Body of pancreas (tissue), 4 donors: Measurements from ENCODE around the gene MFSD6. TPM values are rescaled to one million over a fixed set of nuclear protein-coding genes. Genes with fewer than 3 reads are reported as not detected.

Source experiments
- ATAC-seq: fragments of 150-250 bp; one replicate; pipeline ENCODE4 v1.9.1; 2016
- DNase-seq, 4 donors: peaks; one replicate each; pipeline ENCODE4 v3.0.0-alpha.2; 2019
- H3K27ac ChIP-seq, 4 donors: fragments of 200-600 bp; sonication (generic); 1 replicate in 3 of 4; 2 replicates in 1 of 4; pipeline versions ENCODE4 v1.5.1 to v1.6.1; 2016 to 2019; ENCODE audit warnings: mild to moderate bottlenecking in 1 of 4, mixed read lengths in 1 of 4, moderate library complexity in 1 of 4
- H3K27me3 ChIP-seq, 2 donors: fragments of 200-600 bp; sonication (generic); one replicate each; pipeline ENCODE4 v1.6.0; 2016; ENCODE audit warnings: mild to moderate bottlenecking in 1 of 2
- H3K36me3 ChIP-seq, 2 donors: fragments of 200-600 bp; sonication (generic); replicated peaks in 1 of 2; 2 replicates each; pipeline ENCODE4 v1.5.1; 2016; ENCODE audit warnings: low read depth in 2 of 2; ENCODE audit not compliant: insufficient read depth in 1 of 2
- H3K4me1 ChIP-seq: fragments of 200-600 bp; sonication (generic); one replicate; pipeline ENCODE4 v1.6.0; 2016
- H3K4me3 ChIP-seq, 2 donors: fragments of 200-600 bp; sonication (generic); 1 replicate in 1 of 2; 2 replicates in 1 of 2; pipeline ENCODE4 v1.5.1; 2016 to 2019
- H3K9me3 ChIP-seq, 3 donors: fragments of 200-600 bp; sonication (generic); 1 replicate in 2 of 3; 2 replicates in 1 of 3; pipeline ENCODE4 v1.5.1; 2016
- POLR2A ChIP-seq, 3 donors: fragments of 450-650 bp; IDR thresholded peaks; one replicate each; pipeline ENCODE4 v1.6.1; 2016; ENCODE audit warnings: antibody characterized with exemption in 3 of 3, mild to moderate bottlenecking in 2 of 3
- WGBS, 2 donors: methylation state at CpG; one replicate each; pipeline ENCODE4 v1.1.5; 2017; 5-methylcytosine and 5-hydroxymethylcytosine counted together
- intact Hi-C: fragments of 100-400 bp; cut with DNase I; formaldehyde crosslinking; loops from one replicate; pipeline ENCODE4 v1.15.1; 2023
- total RNA-seq, 2 donors: library from RNA; depleted of rRNA; stranded (reverse); fragments of >200 nt; gene quantifications; one replicate each; pipeline ENCODE4 v1.1.0, GENCODE V29; 2016
- TF ChIP-seq, protein P1 (sequence below), 7 experiments: fragments of 450-650 bp in 4 of 7; fragments of 200-600 bp in 3 of 7; sonication (generic) in 3 of 7; IDR thresholded peaks; one replicate each; pipeline ENCODE4 v1.5.1; 2016 to 2019; ENCODE audit warnings: antibody characterized with exemption in 7 of 7

MFSD6 gene
- total RNA-seq, 2 donors from 2014 or later: 38.7 to 46.8 TPM

DNA sequence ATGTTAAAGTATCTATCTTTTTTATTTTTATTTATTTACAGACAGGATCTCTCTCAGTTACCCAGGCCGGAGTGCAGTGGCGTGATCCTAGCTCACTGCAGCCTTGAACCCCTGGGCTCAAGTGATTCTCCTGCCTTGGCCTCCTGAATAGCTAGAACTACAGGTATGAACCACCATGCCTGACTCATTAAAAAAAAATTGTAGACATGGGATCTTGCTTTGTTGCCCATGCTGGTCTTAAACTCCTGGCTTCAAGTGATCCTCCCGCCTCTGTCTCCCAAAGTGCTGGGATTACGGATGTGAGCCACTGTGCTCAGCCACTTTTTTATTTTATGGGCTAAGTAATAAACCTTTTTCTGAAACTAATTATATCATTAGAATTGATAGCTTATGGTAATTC, 7.1 kb downstream of the MFSD6 start:
- Histone ChIP-seq H3K4me3 (no peak overlapping the region), H3K27me3 (no peaks in the 10 kb centered on the region), H3K36me3 (no peaks in the 10 kb centered on the region), H3K9me3 (no peaks in the 10 kb centered on the region), H3K27ac (no peak overlapping the region), H3K4me1 (peaks cover 36% of the 10 kb centered on the region)
- TF ChIP-seq, protein P1, sequence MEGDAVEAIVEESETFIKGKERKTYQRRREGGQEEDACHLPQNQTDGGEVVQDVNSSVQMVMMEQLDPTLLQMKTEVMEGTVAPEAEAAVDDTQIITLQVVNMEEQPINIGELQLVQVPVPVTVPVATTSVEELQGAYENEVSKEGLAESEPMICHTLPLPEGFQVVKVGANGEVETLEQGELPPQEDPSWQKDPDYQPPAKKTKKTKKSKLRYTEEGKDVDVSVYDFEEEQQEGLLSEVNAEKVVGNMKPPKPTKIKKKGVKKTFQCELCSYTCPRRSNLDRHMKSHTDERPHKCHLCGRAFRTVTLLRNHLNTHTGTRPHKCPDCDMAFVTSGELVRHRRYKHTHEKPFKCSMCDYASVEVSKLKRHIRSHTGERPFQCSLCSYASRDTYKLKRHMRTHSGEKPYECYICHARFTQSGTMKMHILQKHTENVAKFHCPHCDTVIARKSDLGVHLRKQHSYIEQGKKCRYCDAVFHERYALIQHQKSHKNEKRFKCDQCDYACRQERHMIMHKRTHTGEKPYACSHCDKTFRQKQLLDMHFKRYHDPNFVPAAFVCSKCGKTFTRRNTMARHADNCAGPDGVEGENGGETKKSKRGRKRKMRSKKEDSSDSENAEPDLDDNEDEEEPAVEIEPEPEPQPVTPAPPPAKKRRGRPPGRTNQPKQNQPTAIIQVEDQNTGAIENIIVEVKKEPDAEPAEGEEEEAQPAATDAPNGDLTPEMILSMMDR (IDR thresholded peaks at IDR 0.05): no peak
- no peak for TF ChIP-seq POLR2A (IDR thresholded peaks at IDR 0.05)
- intact Hi-C loops: no loop called here
- ATAC-seq (no peak), DNase-seq (no peak)
- WGBS, 2 donors: 95 to 98% methylated on average over 4 of the region's 4 CpGs

DNA sequence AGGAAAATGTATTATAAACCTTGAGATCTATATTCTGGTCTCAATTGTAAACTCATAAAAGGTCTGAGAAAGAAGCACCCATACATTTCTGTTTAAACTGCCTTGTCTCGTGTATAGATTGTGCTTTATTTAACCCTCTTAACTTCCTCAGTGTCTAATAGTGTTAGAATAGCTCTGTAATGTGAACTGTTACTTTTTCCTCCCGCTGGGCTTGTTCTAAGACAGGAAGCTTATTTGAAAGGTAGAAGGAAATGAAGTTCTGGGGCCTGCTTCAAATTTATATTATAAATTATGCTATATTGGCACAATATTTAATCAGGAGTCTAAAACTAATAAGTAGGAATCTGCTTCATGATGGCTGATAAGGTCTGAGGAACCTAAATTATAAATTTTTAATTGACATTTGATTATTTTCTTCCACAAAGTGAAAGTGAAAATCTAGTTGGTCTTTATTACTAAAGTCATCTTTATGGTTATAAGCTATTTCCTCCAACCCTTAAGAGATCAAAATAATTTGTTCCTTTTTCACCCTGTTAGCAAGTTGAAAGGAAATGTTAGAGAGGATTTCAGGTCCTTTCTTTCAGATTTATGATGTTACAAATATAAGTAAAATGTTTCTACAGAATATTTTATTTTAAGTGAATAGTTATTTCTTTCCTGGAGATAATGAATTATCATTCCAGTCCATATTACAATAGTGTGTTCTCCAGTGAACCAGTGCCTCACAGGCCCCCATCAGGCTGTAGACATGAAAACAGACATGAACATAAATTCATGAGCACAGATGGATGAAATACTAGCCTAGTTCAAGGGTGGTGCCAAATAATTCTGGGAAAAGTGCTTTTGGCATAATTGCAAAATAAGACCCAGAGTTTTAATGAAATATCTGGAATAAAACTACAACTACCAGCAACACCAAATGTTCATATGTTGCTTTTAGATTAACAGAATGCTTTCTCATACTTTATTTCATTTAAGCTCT, 7.9 kb downstream of the MFSD6 start:
- intact Hi-C loops: no loop called here
- WGBS, 2 donors: 71 to 80% methylated on average over 2 of the region's 2 CpGs
- Histone ChIP-seq H3K27ac (no peak overlapping the region), H3K27me3 (no peaks in the 10 kb centered on the region), H3K4me1 (peaks cover 31% of the 10 kb centered on the region), H3K36me3 (no peaks in the 10 kb centered on the region), H3K9me3 (no peaks in the 10 kb centered on the region), H3K4me3 (no peak overlapping the region)
- no peak for TF ChIP-seq POLR2A (IDR thresholded peaks at IDR 0.05)
- TF ChIP-seq, protein P1 (IDR thresholded peaks at IDR 0.05): no peak
- DNase-seq (no peak), ATAC-seq (no peak)

DNA sequence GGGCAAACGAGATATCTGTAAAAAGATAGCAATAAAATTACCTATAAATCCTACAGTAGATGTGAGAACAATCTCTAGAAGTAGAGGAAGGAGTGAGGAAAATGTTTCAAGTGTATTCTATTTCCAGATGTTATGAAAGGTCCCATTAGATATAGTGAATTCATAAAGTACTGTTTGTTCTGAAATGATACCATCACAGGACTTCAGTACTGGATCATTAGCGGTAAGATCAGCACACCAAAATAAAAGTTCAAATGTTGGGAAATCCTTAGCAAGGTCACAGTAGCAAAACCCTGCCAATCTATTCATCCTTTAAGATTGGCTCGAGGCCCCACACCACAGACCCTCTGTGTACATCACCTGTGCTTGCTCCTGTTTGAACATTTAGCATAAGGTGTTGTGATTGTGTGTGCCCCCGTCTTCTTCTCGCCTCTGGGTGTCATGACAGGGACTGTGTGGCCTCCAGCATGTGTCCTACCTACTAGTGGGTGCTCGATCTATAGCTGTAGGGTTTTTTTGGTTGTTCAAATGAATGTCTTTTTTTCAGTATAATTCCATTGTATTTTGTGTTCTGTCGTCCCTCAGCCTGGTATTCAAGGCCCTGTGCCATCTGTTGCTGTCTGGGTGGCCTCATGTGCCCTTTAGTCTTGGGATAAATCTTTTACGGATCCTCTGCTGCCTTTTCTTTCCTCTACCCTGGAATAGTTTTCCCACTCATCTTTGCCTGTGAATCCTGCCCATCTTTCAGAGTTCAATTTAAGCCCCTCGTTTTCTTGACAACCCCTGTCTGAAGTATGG, 9.1 kb downstream of the MFSD6 start:
- DNase-seq (no peak), ATAC-seq (no peak)
- WGBS, 2 donors: 79 to 85% methylated on average over 9 of the region's 9 CpGs
- H3K4me3 ChIP-seq: no peak overlapping the region
- no peaks in the 10 kb centered on the region for H3K36me3 ChIP-seq
- no peak for TF ChIP-seq POLR2A (IDR thresholded peaks at IDR 0.05)
- TF ChIP-seq, protein P1 (IDR thresholded peaks at IDR 0.05): no peak
- intact Hi-C loops: no loop called here
- H3K9me3 ChIP-seq: no peaks in the 10 kb centered on the region
- H3K4me1 ChIP-seq: peaks cover 29% of the 10 kb centered on the region
- no peaks in the 10 kb centered on the region for H3K27me3 ChIP-seq
- H3K27ac ChIP-seq: no peak overlapping the region

DNA sequence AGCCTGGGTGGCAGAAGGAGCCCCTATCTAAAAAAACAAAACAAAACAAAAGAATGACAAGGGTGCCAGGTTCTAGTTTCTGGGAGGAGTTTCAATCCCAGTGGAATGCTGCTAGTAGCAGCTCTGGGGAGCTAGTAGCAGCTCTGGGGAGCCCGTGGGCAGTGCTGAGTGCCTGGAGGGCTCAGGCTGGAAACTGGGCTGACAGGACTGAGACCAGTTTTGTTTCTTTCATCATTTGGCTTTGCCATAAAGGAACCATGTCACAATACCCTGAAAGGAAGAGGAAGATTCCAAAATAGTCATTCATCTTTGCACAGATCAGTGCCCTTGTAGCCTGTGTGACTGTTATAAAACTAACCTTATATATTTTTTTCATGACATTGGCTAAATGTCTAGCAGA, 10.6 kb downstream of the MFSD6 start:
- Histone ChIP-seq H3K4me3 (no peak overlapping the region), H3K36me3 (no peaks in the 10 kb centered on the region), H3K9me3 (no peaks in the 10 kb centered on the region), H3K27me3 (no peaks in the 10 kb centered on the region), H3K4me1 (peaks cover 16% of the 10 kb centered on the region), H3K27ac (no peak overlapping the region)
- no peak for DNase-seq
- ATAC-seq: no peak
- 75 to 94% methylated on average over 1 of the region's 1 CpG for WGBS, 2 donors
- intact Hi-C loops: no loop called here
- TF ChIP-seq, protein P1 (IDR thresholded peaks at IDR 0.05): no peak
- no peak for TF ChIP-seq POLR2A (IDR thresholded peaks at IDR 0.05)
